GM06990 (cell line): ENCODE results near the gene HLA-DMB.
A peak's percentile ranks its signal among the peaks of the same experiment; 100 is the strongest.

Experiments
- DNase-seq: peaks from one replicate; pipeline ENCODE4 v3.0.0-alpha.2; 2011; ENCODE audit not compliant: insufficient read length; ENCODE audit errors: extremely low read depth
- H3K27me3 ChIP-seq: replicated peaks from 2 replicates; pipeline ENCODE4 v1.6.0; 2011; ENCODE audit warnings: low read length; ENCODE audit not compliant: control insufficient read depth, insufficient read depth
- H3K36me3 ChIP-seq: 2 replicates; pipeline ENCODE4 v1.5.1; 2011; ENCODE audit warnings: low read length; ENCODE audit not compliant: control insufficient read depth, insufficient read depth
- H3K4me3 ChIP-seq: replicated peaks from 2 replicates; pipeline ENCODE4 v1.5.1; 2011; ENCODE audit warnings: low read depth, mild to moderate bottlenecking, control low read depth, low read length
- CTCF ChIP-seq: IDR thresholded peaks from 2 replicates; pipeline ENCODE4 v1.5.1; 2011; ENCODE audit warnings: low read length, control low read depth, mild to moderate bottlenecking, inconsistent platforms; ENCODE audit not compliant: insufficient read depth, poor library complexity, severe bottlenecking

HLA-DMB gene

DNA sequence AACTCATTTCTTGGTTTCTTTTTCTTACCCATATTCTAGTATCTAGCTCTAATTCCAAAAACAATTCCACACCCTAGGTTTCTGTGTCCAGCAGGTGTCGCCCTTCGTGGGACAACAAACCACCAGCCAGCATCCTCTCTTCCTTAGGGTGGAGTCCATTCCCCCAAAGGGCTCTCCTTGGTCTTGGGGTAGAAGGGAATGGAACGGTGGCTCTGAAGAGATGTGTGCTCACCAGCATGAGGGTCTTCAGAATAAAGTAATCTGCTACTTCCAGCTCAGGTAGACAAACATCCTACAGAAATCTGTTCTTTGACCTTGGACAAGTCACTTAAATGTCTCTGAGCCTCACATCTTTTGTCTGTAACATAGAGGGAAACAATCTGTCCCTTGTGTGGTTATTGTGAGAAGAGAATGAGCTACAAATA, 7.2 kb downstream of the HLA-DMB start:
- Histone ChIP-seq H3K36me3 (peaks cover 15% of the 10 kb centered on the region), H3K27me3 (no peaks in the 10 kb centered on the region), H3K4me3 (no peak overlapping the region)
- DNase-seq = peak; percentile 41
- peak; percentile 79 for TF ChIP-seq CTCF

- Histone ChIP-seq H3K36me3 (peaks cover 10% of the 10 kb centered on the region), H3K27me3 (no peaks in the 10 kb centered on the region), H3K4me3 (no peak overlapping the region)
- DNase-seq = no peak
- TF ChIP-seq CTCF = no peak
Measured at GRCh38 chr6:32932132-32932868, 8.5 kb downstream of the HLA-DMB start.

DNA sequence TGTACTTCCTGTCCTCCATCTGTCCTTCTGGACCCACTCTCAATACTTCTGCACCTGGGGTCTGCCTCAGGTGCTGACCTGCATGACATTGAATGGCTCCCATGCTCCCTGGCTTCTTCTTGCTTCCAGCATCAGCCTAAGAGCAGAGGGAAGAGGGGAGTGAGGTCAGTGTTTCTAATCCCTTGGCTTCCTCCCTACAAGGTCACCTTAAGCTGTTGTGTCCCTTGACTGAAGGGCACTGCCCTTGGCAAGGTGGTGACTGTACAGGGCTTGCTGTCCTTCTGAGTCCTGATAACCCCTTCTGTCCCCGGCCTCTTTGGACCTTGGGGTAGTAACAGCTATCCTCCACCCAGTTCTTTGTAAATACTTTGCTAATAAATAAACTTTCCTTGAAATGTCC, 9.6 kb downstream of the HLA-DMB start:
- no peak for TF ChIP-seq CTCF
- DNase-seq = no peak
- no peak overlapping the region for H3K4me3 ChIP-seq
- no peaks in the 10 kb centered on the region for H3K27me3 ChIP-seq
- H3K36me3 ChIP-seq = peaks cover 4% of the 10 kb centered on the region

GRCh38 chr6:32922083-32922482, 18.7 kb downstream of the HLA-DMB start:
- no peak for TF ChIP-seq CTCF
- H3K4me3 ChIP-seq = no peak overlapping the region
- H3K36me3 ChIP-seq = no peaks in the 10 kb centered on the region
- no peaks in the 10 kb centered on the region for H3K27me3 ChIP-seq
- no peak for DNase-seq

DNA sequence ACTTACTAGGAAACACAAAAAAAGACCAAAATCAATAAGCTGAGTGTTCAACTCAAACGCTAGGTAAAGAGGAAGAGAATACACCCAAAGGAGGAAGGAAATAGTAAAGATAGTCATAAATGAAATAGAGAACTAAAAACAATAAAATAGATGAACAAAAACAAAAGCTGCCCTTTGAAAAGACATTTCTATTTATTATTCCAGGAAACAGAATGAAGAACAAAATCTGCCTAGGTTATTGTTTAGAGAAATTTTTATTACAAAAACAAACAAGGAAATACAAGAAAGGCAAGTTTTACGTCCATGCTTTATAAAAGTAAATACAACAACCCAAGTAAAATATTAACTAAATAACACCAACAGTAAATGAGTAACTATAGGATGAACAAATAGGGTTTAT, 20.1 kb downstream of the HLA-DMB start:
- no peak for TF ChIP-seq CTCF
- no peaks in the 10 kb centered on the region for H3K36me3 ChIP-seq
- H3K27me3 ChIP-seq = no peaks in the 10 kb centered on the region
- no peak overlapping the region for H3K4me3 ChIP-seq
- no peak for DNase-seq

DNA sequence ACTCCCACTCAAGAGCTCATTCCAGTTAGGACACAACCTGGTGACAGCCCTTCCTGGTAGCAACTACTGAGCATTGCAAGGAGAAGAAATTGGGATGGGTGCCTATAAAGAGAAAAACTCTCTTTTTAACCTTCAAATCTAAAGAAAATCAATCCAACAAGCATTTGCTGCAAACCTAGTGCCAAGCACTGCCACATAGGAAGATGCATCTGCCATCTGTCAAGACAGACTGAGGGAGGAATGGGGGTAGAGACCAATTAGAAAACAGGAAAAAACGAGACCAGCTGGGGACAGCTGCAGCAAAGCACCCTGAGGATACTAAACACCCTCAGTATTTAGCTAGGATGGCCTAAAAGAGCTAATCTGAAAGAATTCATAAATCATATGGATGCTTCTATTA, 27.9 kb downstream of the HLA-DMB start:
- Histone ChIP-seq H3K36me3 (no peaks in the 10 kb centered on the region), H3K4me3 (no peak overlapping the region), H3K27me3 (no peaks in the 10 kb centered on the region)
- DNase-seq = no peak
- TF ChIP-seq CTCF = no peak
